HepG2 (cell line): ENCODE data around the gene RIPOR1. TPM values are rescaled to one million over a fixed set of nuclear protein-coding genes. Genes with fewer than 3 reads are reported as not detected.

Experiments
- DNMT1 ChIP-seq: sonication (generic); formaldehyde crosslinking; IDR thresholded peaks from 2 replicates; pipeline ENCODE4 v1.5.1; 2020; ENCODE audit warnings: mild to moderate bottlenecking, missing genetic modification reagents
- MAF1 ChIP-seq: sonication (generic); formaldehyde crosslinking; IDR thresholded peaks from 2 replicates; pipeline ENCODE4 v1.5.0; 2020; ENCODE audit warnings: missing genetic modification reagents, borderline replicate concordance
- NCOA2 ChIP-seq: sonication (generic); formaldehyde crosslinking; IDR thresholded peaks from 2 replicates; pipeline ENCODE4 v1.8.0; 2022; ENCODE audit warnings: inconsistent platforms
- PAWR ChIP-seq: sonication (generic); formaldehyde crosslinking; IDR thresholded peaks from 2 replicates; pipeline ENCODE4 v1.4.0; 2020; ENCODE audit warnings: missing genetic modification reagents, mild to moderate bottlenecking, borderline replicate concordance
- PCBP2 ChIP-seq: fragments of 200-400 bp; formaldehyde crosslinking; optimal IDR thresholded peaks from 2 replicates; pipeline ENCODE3; 2018; ENCODE audit warnings: low read length, low read depth; ENCODE audit not compliant: poor library complexity, severe bottlenecking
- ZFP1 ChIP-seq: IDR thresholded peaks from 2 replicates; pipeline ENCODE4 v1.6.1; 2016
- ZNF484 ChIP-seq: sonication (generic); formaldehyde crosslinking; IDR thresholded peaks from 2 replicates; pipeline ENCODE4 v1.5.1; 2020; ENCODE audit warnings: mild to moderate bottlenecking, low read depth, missing genetic modification reagents, borderline replicate concordance
- ZNF496 ChIP-seq: sonication (generic); formaldehyde crosslinking; IDR thresholded peaks from 2 replicates; pipeline ENCODE4 v1.8.1; 2023; ENCODE audit warnings: mild to moderate bottlenecking, moderate library complexity, missing genetic modification reagents; ENCODE audit not compliant: insufficient replicate concordance
- ZNF883 ChIP-seq: sonication (generic); formaldehyde crosslinking; IDR thresholded peaks from 2 replicates; pipeline ENCODE4 v1.5.1; 2020; ENCODE audit warnings: mild to moderate bottlenecking, missing genetic modification reagents; ENCODE audit errors: not compliant biosample characterization
- ZNF891 ChIP-seq: sonication (generic); formaldehyde crosslinking; IDR thresholded peaks from 2 replicates; pipeline ENCODE4 v1.5.0; 2020; ENCODE audit warnings: mild to moderate bottlenecking, missing genetic modification reagents
- ZSCAN20 ChIP-seq: sonication (generic); formaldehyde crosslinking; IDR thresholded peaks from 2 replicates; pipeline ENCODE4 v1.4.0; 2020; ENCODE audit warnings: missing genetic modification reagents, mild to moderate bottlenecking, borderline replicate concordance
- polyA plus RNA-seq, 8 experiments: library from polyadenylated mRNA; depleted of rRNA in 3 of 8; stranded (reverse) in 7 of 8; unstranded in 1 of 8; fragments of >200 nt; fragmentation: Illumina TruSeq in 4 of 8; extraction: Trizol in 4 of 8; gene quantifications; 2 replicates each; pipeline versions ENCODE4 v1.2.1 to v1.2.3, GENCODE V29; 2011 to 2016; ENCODE audit warnings: low read depth in 4 of 8, missing spikeins in 1 of 8, mixed read lengths in 1 of 8; ENCODE audit not compliant: insufficient read depth in 1 of 8
- total RNA-seq, 5 experiments: library from RNA; depleted of rRNA; stranded (reverse); fragments of >200 nt; fragmentation: Illumina TruSeq; extraction: Trizol; gene quantifications; 2 replicates each; pipeline ENCODE4 v1.2.3, GENCODE V29; 2016; ENCODE audit warnings: low read depth in 1 of 5
- TF ChIP-seq, protein P1 (sequence below): sonication (generic); formaldehyde crosslinking; IDR thresholded peaks from 2 replicates; pipeline ENCODE4 v1.5.1; 2020; ENCODE audit warnings: mild to moderate bottlenecking, moderate library complexity, missing genetic modification reagents
- TF ChIP-seq, protein P2 (sequence below): sonication (generic); formaldehyde crosslinking; IDR thresholded peaks from 2 replicates; pipeline ENCODE4 v1.5.0; 2020; ENCODE audit warnings: mild to moderate bottlenecking, missing genetic modification reagents, moderate library complexity
- TF ChIP-seq, protein P3 (sequence below): sonication (generic); formaldehyde crosslinking; IDR thresholded peaks from 2 replicates; pipeline ENCODE4 v1.8.1; 2023; ENCODE audit warnings: mild to moderate bottlenecking, inconsistent platforms, moderate library complexity, missing genetic modification reagents, borderline replicate concordance
- TF ChIP-seq, protein P4 (sequence below): IDR thresholded peaks from 2 replicates; pipeline ENCODE4 v1.6.1; 2016; ENCODE audit warnings: low read depth
- TF ChIP-seq, protein P5 (sequence below): sonication (generic); formaldehyde crosslinking; IDR thresholded peaks from 2 replicates; pipeline ENCODE4 v1.4.0; 2020; ENCODE audit warnings: missing genetic modification reagents
- TF ChIP-seq, protein P6 (sequence below): sonication (generic); formaldehyde crosslinking; IDR thresholded peaks from 2 replicates; pipeline ENCODE4; 2020; ENCODE audit warnings: missing genetic modification reagents, mild to moderate bottlenecking, borderline replicate concordance

RIPOR1 gene
- total and polyA plus RNA-seq, 2 of the 13 experiments (the other 11 are each of a cell fraction or from before 2014, with no cell fraction given), result 4.6 to 8.1 TPM

DNA sequence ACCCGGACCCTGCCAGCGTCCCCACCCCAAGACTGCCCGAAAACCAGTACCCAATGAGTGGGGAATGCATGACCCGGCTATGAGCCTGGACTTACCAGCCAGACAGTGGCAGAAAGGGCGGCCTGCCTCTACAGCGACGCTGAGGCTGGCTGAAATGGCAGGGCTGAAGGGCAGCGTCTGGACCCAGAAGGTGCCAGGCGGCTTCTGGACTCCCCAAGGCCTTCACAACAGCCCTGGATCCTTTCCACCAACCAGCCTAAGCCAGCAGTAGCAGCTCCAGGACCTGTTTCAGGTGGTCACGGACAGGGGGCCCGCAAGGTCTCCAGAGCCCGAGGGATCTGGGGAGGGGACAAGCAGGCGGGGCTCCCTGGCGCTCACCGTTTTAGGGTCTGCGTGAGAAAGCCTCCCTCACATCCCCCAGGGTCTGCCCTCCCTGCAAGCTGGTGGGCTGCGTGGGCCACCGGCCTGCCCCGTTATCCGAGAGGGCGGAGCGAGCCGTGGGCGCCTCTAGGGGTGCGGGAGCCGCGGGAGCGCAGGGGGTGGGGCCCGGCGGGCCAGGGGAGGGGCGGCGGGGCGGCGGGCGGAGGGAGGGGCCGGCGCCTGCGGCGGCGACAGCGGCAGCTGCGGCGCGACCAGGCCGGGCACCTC, at the start of gene RIPOR1 (continued):
- TF ChIP-seq, protein P1, sequence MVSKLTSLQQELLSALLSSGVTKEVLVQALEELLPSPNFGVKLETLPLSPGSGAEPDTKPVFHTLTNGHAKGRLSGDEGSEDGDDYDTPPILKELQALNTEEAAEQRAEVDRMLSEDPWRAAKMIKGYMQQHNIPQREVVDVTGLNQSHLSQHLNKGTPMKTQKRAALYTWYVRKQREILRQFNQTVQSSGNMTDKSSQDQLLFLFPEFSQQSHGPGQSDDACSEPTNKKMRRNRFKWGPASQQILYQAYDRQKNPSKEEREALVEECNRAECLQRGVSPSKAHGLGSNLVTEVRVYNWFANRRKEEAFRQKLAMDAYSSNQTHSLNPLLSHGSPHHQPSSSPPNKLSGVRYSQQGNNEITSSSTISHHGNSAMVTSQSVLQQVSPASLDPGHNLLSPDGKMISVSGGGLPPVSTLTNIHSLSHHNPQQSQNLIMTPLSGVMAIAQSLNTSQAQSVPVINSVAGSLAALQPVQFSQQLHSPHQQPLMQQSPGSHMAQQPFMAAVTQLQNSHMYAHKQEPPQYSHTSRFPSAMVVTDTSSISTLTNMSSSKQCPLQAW (CRISPR knock-in tag), result peak; percentile 68
- TF ChIP-seq DNMT1 (CRISPR knock-in tag) (no peak), ZNF484 (no peak), PCBP2 (no peak), ZFP1 (CRISPR knock-in tag) (no peak; the same call in 1 of the 2 replicates), ZNF891 (CRISPR knock-in tag) (peak; percentile 55; the same call in 1 of the 2 replicates), MAF1 (no peak), PAWR (CRISPR knock-in tag) (no peak), NCOA2 (CRISPR knock-in tag) (0 out of 2 replicates have a peak, but pooled peaks have one; percentile 8), ZNF496 (no peak), ZNF883 (no peak), ZSCAN20 (CRISPR knock-in tag) (no peak)
- TF ChIP-seq, protein P2, sequence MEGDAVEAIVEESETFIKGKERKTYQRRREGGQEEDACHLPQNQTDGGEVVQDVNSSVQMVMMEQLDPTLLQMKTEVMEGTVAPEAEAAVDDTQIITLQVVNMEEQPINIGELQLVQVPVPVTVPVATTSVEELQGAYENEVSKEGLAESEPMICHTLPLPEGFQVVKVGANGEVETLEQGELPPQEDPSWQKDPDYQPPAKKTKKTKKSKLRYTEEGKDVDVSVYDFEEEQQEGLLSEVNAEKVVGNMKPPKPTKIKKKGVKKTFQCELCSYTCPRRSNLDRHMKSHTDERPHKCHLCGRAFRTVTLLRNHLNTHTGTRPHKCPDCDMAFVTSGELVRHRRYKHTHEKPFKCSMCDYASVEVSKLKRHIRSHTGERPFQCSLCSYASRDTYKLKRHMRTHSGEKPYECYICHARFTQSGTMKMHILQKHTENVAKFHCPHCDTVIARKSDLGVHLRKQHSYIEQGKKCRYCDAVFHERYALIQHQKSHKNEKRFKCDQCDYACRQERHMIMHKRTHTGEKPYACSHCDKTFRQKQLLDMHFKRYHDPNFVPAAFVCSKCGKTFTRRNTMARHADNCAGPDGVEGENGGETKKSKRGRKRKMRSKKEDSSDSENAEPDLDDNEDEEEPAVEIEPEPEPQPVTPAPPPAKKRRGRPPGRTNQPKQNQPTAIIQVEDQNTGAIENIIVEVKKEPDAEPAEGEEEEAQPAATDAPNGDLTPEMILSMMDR, result no peak; the same call in none of the 2 replicates
- TF ChIP-seq, protein P3, sequence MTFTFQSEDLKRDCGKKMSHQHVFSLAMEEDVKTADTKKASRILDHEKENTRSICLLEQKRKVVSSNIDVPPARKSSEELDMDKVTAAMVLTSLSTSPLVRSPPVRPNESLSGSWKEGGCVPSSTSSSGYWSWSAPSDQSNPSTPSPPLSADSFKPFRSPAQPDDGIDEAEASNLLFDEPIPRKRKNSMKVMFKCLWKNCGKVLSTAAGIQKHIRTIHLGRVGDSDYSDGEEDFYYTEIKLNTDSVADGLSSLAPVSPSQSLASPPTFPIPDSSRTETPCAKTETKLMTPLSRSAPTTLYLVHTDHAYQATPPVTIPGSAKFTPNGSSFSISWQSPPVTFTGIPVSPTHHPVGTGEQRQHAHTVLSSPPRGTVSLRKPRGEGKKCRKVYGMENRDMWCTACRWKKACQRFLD, result peak; percentile 32; the same call in 1 of the 2 replicates
- TF ChIP-seq, protein P4, sequence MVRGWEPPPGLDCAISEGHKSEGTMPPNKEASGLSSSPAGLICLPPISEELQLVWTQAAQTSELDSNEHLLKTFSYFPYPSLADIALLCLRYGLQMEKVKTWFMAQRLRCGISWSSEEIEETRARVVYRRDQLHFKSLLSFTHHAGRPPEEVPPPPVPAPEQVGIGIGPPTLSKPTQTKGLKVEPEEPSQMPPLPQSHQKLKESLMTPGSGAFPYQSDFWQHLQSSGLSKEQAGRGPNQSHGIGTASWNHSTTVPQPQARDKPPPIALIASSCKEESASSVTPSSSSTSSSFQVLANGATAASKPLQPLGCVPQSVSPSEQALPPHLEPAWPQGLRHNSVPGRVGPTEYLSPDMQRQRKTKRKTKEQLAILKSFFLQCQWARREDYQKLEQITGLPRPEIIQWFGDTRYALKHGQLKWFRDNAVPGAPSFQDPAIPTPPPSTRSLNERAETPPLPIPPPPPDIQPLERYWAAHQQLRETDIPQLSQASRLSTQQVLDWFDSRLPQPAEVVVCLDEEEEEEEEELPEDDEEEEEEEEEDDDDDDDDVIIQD (CRISPR knock-in tag), result 0 out of 2 replicates have a peak, but pooled peaks have one; percentile 16
- TF ChIP-seq, protein P5, sequence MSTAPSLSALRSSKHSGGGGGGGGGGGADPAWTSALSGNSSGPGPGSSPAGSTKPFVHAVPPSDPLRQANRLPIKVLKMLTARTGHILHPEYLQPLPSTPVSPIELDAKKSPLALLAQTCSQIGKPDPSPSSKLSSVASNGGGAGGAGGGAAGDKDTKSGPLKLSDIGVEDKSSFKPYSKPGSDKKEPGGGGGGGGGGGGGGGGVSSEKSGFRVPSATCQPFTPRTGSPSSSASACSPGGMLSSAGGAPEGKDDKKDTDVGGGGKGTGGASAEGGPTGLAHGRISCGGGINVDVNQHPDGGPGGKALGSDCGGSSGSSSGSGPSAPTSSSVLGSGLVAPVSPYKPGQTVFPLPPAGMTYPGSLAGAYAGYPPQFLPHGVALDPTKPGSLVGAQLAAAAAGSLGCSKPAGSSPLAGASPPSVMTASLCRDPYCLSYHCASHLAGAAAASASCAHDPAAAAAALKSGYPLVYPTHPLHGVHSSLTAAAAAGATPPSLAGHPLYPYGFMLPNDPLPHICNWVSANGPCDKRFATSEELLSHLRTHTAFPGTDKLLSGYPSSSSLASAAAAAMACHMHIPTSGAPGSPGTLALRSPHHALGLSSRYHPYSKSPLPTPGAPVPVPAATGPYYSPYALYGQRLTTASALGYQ, result no peak
- TF ChIP-seq, protein P6, sequence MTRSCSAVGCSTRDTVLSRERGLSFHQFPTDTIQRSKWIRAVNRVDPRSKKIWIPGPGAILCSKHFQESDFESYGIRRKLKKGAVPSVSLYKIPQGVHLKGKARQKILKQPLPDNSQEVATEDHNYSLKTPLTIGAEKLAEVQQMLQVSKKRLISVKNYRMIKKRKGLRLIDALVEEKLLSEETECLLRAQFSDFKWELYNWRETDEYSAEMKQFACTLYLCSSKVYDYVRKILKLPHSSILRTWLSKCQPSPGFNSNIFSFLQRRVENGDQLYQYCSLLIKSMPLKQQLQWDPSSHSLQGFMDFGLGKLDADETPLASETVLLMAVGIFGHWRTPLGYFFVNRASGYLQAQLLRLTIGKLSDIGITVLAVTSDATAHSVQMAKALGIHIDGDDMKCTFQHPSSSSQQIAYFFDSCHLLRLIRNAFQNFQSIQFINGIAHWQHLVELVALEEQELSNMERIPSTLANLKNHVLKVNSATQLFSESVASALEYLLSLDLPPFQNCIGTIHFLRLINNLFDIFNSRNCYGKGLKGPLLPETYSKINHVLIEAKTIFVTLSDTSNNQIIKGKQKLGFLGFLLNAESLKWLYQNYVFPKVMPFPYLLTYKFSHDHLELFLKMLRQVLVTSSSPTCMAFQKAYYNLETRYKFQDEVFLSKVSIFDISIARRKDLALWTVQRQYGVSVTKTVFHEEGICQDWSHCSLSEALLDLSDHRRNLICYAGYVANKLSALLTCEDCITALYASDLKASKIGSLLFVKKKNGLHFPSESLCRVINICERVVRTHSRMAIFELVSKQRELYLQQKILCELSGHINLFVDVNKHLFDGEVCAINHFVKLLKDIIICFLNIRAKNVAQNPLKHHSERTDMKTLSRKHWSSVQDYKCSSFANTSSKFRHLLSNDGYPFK, result peak; percentile 52
